ENCODE measurements around the gene PRODH2.

The PRODH2 gene

DNA sequence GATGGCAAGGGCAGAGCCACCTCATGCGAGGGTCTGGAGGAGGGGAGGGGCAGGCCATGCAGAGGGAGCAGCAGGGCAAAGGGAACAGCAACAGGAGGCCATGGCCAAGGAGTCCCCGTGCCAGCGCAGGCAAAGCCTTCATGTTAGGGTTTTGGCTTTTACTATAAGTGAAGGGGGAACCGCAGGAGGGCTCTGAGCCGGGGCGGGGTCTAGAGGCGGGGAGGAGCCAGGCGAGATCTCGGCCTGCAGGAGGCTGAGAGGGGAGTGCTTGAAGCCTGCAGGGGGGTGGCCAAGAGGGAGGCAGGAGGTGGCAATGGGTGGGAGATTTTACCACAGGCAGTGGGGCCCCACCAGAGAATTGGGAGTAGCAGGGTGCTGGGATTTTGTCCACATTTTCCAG is 31.0 kb downstream of the PRODH2 start:
- no peaks in the 10 kb centered on the region for H3K27me3 ChIP-seq (ENCODE audit: insufficient read depth, poor library complexity, severe bottlenecking)
- no peaks in the 10 kb centered on the region for H3K4me1 ChIP-seq (ENCODE audit: insufficient read depth, poor library complexity, severe bottlenecking)
- H3K4me3 ChIP-seq (ENCODE audit: severe bottlenecking), result no peak overlapping the region
- DNase-seq (ENCODE audit: low spot score), result no peak
- no peak for ATAC-seq (ENCODE audit: low read depth)
- no peak overlapping the region for H3K27ac ChIP-seq (ENCODE audit: poor library complexity, severe bottlenecking)
- no peaks in the 10 kb centered on the region for H3K36me3 ChIP-seq (ENCODE audit: low read depth)
- no peak for TF ChIP-seq CTCF (IDR thresholded peaks at IDR 0.05; ENCODE audit: poor library complexity, severe bottlenecking)
- H3K9me3 ChIP-seq (ENCODE audit: severe bottlenecking), result no peaks in the 10 kb centered on the region

- DNase-seq (ENCODE audit: low spot score), result no peak
- ATAC-seq (ENCODE audit: low read depth), result no peak
- no peaks in the 10 kb centered on the region for H3K36me3 ChIP-seq (ENCODE audit: low read depth)
- no peaks in the 10 kb centered on the region for H3K9me3 ChIP-seq (ENCODE audit: severe bottlenecking)
- TF ChIP-seq CTCF (IDR thresholded peaks at IDR 0.05; ENCODE audit: poor library complexity, severe bottlenecking), result no peak
- no peaks in the 10 kb centered on the region for H3K4me1 ChIP-seq (ENCODE audit: insufficient read depth, poor library complexity, severe bottlenecking)
- no peak overlapping the region for H3K27ac ChIP-seq (ENCODE audit: poor library complexity, severe bottlenecking)
- no peak overlapping the region for H3K4me3 ChIP-seq (ENCODE audit: severe bottlenecking)
- H3K27me3 ChIP-seq (ENCODE audit: insufficient read depth, poor library complexity, severe bottlenecking), result no peaks in the 10 kb centered on the region
These were observed 31.9 kb downstream of the PRODH2 start for GRCh38 chr19:35780717-35781116.

DNA sequence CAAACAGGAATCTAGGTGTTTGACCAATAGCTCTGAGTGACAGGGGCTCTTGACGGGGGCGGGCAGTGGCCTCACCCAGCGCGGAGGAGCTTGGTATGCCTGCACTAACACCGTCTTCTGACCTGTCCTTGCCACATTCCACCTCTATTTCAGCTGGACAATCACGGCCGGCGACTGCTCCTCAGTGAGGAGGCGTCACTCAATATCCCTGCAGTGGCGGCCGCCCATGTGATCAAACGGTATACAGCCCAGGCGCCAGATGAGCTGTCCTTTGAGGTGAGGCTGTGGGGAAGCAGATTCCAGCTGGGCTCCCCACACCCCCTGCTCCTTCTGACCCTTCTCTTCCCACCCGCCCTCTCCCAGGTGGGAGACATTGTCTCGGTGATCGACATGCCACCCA is 32.6 kb downstream of the PRODH2 start:
- H3K4me3 ChIP-seq (ENCODE audit: severe bottlenecking), result no peak overlapping the region
- DNase-seq (ENCODE audit: low spot score) (no peak), ATAC-seq (ENCODE audit: low read depth) (no peak)
- TF ChIP-seq CTCF (IDR thresholded peaks at IDR 0.05; ENCODE audit: poor library complexity, severe bottlenecking), result no peak
- no peaks in the 10 kb centered on the region for H3K4me1 ChIP-seq (ENCODE audit: insufficient read depth, poor library complexity, severe bottlenecking)
- H3K36me3 ChIP-seq (ENCODE audit: low read depth), result no peaks in the 10 kb centered on the region
- no peak overlapping the region for H3K27ac ChIP-seq (ENCODE audit: poor library complexity, severe bottlenecking)
- no peaks in the 10 kb centered on the region for H3K27me3 ChIP-seq (ENCODE audit: insufficient read depth, poor library complexity, severe bottlenecking)
- no peaks in the 10 kb centered on the region for H3K9me3 ChIP-seq (ENCODE audit: severe bottlenecking)

GRCh38 chr19:35779033-35779432 is 33.6 kb downstream of the PRODH2 start:
- no peaks in the 10 kb centered on the region for H3K27me3 ChIP-seq (ENCODE audit: insufficient read depth, poor library complexity, severe bottlenecking)
- TF ChIP-seq CTCF (IDR thresholded peaks at IDR 0.05; ENCODE audit: poor library complexity, severe bottlenecking), result no peak
- H3K36me3 ChIP-seq (ENCODE audit: low read depth), result no peaks in the 10 kb centered on the region
- H3K9me3 ChIP-seq (ENCODE audit: severe bottlenecking), result no peaks in the 10 kb centered on the region
- ATAC-seq (ENCODE audit: low read depth) (no peak), DNase-seq (ENCODE audit: low spot score) (no peak)
- H3K4me3 ChIP-seq (ENCODE audit: severe bottlenecking), result no peak overlapping the region
- peaks cover 3% of the 10 kb centered on the region for H3K4me1 ChIP-seq (ENCODE audit: insufficient read depth, poor library complexity, severe bottlenecking)
- no peak overlapping the region for H3K27ac ChIP-seq (ENCODE audit: poor library complexity, severe bottlenecking)

DNA sequence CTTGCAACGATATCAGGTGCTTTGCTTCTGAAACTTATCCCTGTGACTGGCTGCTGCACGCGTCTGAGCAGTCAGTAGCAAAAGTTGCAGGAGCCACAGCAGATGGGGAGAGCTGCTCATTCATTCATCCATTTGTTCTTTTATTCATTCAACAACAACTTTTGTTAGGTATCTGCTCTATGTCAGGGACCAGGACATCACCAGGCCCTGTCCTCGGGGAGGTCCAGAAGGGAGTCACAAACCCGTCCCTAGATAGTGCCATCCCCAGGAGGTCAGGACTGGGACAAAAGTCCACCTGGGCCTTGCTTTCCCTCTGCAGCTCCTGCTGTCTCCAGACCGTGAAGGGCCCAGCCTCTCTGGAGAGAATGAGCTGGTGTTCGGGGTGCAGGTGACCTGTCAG is 34.7 kb downstream of the PRODH2 start:
- no peak overlapping the region for H3K27ac ChIP-seq (ENCODE audit: poor library complexity, severe bottlenecking)
- DNase-seq (ENCODE audit: low spot score) (no peak), ATAC-seq (ENCODE audit: low read depth) (no peak)
- no peak for TF ChIP-seq CTCF (IDR thresholded peaks at IDR 0.05; ENCODE audit: poor library complexity, severe bottlenecking)
- no peak overlapping the region for H3K4me3 ChIP-seq (ENCODE audit: severe bottlenecking)
- H3K27me3 ChIP-seq (ENCODE audit: insufficient read depth, poor library complexity, severe bottlenecking), result no peaks in the 10 kb centered on the region
- H3K9me3 ChIP-seq (ENCODE audit: severe bottlenecking), result no peaks in the 10 kb centered on the region
- peaks cover 3% of the 10 kb centered on the region for H3K4me1 ChIP-seq (ENCODE audit: insufficient read depth, poor library complexity, severe bottlenecking)
- no peaks in the 10 kb centered on the region for H3K36me3 ChIP-seq (ENCODE audit: low read depth)
